ENCODE measurements around the gene CALN1.

Gene CALN1

GRCh38 chr7:72025381-72025960 lies 386.7 kb downstream of the CALN1 start:
- no peaks in the 10 kb centered on the region for H3K9me2 ChIP-seq (replicated peaks; ENCODE audit: insufficient read depth, low read length)
- H3K9ac ChIP-seq (ENCODE audit: low read length) = no peak overlapping the region
- no peak overlapping the region for H3K4me2 ChIP-seq (ENCODE audit: low read depth, low read length)
- TF ChIP-seq EZH2phosphoT487 (IDR thresholded peaks at IDR 0.05; ENCODE audit: low read length) = no peak
- TF ChIP-seq EZH2 (optimal IDR thresholded peaks at IDR 0.05; ENCODE audit: low read depth, low read length) = no peak
- TF ChIP-seq, protein P1, sequence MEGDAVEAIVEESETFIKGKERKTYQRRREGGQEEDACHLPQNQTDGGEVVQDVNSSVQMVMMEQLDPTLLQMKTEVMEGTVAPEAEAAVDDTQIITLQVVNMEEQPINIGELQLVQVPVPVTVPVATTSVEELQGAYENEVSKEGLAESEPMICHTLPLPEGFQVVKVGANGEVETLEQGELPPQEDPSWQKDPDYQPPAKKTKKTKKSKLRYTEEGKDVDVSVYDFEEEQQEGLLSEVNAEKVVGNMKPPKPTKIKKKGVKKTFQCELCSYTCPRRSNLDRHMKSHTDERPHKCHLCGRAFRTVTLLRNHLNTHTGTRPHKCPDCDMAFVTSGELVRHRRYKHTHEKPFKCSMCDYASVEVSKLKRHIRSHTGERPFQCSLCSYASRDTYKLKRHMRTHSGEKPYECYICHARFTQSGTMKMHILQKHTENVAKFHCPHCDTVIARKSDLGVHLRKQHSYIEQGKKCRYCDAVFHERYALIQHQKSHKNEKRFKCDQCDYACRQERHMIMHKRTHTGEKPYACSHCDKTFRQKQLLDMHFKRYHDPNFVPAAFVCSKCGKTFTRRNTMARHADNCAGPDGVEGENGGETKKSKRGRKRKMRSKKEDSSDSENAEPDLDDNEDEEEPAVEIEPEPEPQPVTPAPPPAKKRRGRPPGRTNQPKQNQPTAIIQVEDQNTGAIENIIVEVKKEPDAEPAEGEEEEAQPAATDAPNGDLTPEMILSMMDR (IDR thresholded peaks at IDR 0.05; ENCODE audit: low read length) = no peak
- no peak overlapping the region for H2AFZ ChIP-seq (ENCODE audit: low read length)
- H3K27ac ChIP-seq (ENCODE audit: low read length) = no peak overlapping the region
- no peak for DNase-seq
- no peak overlapping the region for H3K4me3 ChIP-seq (ENCODE audit: low read length)
- H3K4me1 ChIP-seq (ENCODE audit: low read length) = no peaks in the 10 kb centered on the region
- H3F3A ChIP-seq (ENCODE audit: insufficient read depth, low read length) = no peaks in the 10 kb centered on the region
- H4K20me1 ChIP-seq (ENCODE audit: insufficient read depth, low read length) = no peaks in the 10 kb centered on the region
- no peaks in the 10 kb centered on the region for H3K9me3 ChIP-seq (replicated peaks; ENCODE audit: insufficient read depth, low read length)
- H3K79me2 ChIP-seq (ENCODE audit: low read length) = no peaks in the 10 kb centered on the region
- no peaks in the 10 kb centered on the region for H3K36me3 ChIP-seq (replicated peaks; ENCODE audit: insufficient read depth, low read length)
- no peaks in the 10 kb centered on the region for H3K27me3 ChIP-seq (replicated peaks; ENCODE audit: insufficient read depth, low read length)

GRCh38 chr7:72023926-72024325 lies 388.2 kb downstream of the CALN1 start:
- H2AFZ ChIP-seq (ENCODE audit: low read length) = no peak overlapping the region

DNA sequence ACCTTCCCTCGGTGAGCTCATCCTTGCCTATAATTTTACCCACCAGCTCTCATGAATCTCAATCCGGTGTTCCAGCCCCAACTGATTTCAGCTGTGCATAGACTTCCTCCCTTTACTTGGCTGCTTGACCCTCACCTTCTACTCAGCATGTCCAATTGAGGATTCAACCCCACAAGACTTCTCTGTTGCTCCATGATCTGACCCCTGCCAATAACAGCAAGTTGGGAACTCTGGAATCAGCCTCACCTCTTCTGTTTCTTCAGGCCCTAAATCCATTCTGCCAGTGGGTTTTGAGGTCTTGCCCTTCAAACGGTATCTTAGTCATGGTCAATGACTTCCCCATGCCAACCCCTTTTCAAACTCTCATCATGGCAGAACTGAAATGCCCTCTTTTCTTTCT lies 390.4 kb downstream of the CALN1 start:
- H3K27ac ChIP-seq (ENCODE audit: low read length) = no peak overlapping the region
- H3K79me2 ChIP-seq (ENCODE audit: low read length) = no peaks in the 10 kb centered on the region
- TF ChIP-seq EZH2 (optimal IDR thresholded peaks at IDR 0.05; ENCODE audit: low read depth, low read length) (no peak), EZH2phosphoT487 (IDR thresholded peaks at IDR 0.05; ENCODE audit: low read length) (no peak)
- TF ChIP-seq, protein P1 (IDR thresholded peaks at IDR 0.05; ENCODE audit: low read length) = no peak
- no peaks in the 10 kb centered on the region for H3K27me3 ChIP-seq (replicated peaks; ENCODE audit: insufficient read depth, low read length)
- no peak overlapping the region for H3K4me2 ChIP-seq (ENCODE audit: low read depth, low read length)
- no peaks in the 10 kb centered on the region for H4K20me1 ChIP-seq (ENCODE audit: insufficient read depth, low read length)
- no peaks in the 10 kb centered on the region for H3K9me3 ChIP-seq (replicated peaks; ENCODE audit: insufficient read depth, low read length)
- no peaks in the 10 kb centered on the region for H3K9me2 ChIP-seq (replicated peaks; ENCODE audit: insufficient read depth, low read length)
- no peak for DNase-seq
- no peak overlapping the region for H2AFZ ChIP-seq (ENCODE audit: low read length)
- no peaks in the 10 kb centered on the region for H3K36me3 ChIP-seq (replicated peaks; ENCODE audit: insufficient read depth, low read length)
- no peak overlapping the region for H3K9ac ChIP-seq (ENCODE audit: low read length)
- H3F3A ChIP-seq (ENCODE audit: insufficient read depth, low read length) = no peaks in the 10 kb centered on the region
- no peaks in the 10 kb centered on the region for H3K4me1 ChIP-seq (ENCODE audit: low read length)
- H3K4me3 ChIP-seq (ENCODE audit: low read length) = no peak overlapping the region

More at GRCh38 chr7:72023926-72024325, 388.2 kb downstream of the CALN1 start:
- no peaks in the 10 kb centered on the region for H3K4me1 ChIP-seq (ENCODE audit: low read length)
- no peak for DNase-seq
- H3K4me2 ChIP-seq (ENCODE audit: low read depth, low read length) = no peak overlapping the region
- no peak overlapping the region for H3K9ac ChIP-seq (ENCODE audit: low read length)
- no peaks in the 10 kb centered on the region for H3K36me3 ChIP-seq (replicated peaks; ENCODE audit: insufficient read depth, low read length)
- no peaks in the 10 kb centered on the region for H3K79me2 ChIP-seq (ENCODE audit: low read length)
- no peaks in the 10 kb centered on the region for H3F3A ChIP-seq (ENCODE audit: insufficient read depth, low read length)
- H4K20me1 ChIP-seq (ENCODE audit: insufficient read depth, low read length) = no peaks in the 10 kb centered on the region
- TF ChIP-seq EZH2 (optimal IDR thresholded peaks at IDR 0.05; ENCODE audit: low read depth, low read length) = no peak
- no peaks in the 10 kb centered on the region for H3K9me3 ChIP-seq (replicated peaks; ENCODE audit: insufficient read depth, low read length)
- no peaks in the 10 kb centered on the region for H3K9me2 ChIP-seq (replicated peaks; ENCODE audit: insufficient read depth, low read length)
- H3K27ac ChIP-seq (ENCODE audit: low read length) = no peak overlapping the region
- H3K4me3 ChIP-seq (ENCODE audit: low read length) = no peak overlapping the region
- no peaks in the 10 kb centered on the region for H3K27me3 ChIP-seq (replicated peaks; ENCODE audit: insufficient read depth, low read length)

GRCh38 chr7:72020311-72020710 lies 391.8 kb downstream of the CALN1 start:
- Histone ChIP-seq H3F3A (ENCODE audit: insufficient read depth, low read length) (no peaks in the 10 kb centered on the region), H3K4me3 (ENCODE audit: low read length) (no peak overlapping the region), H3K79me2 (ENCODE audit: low read length) (no peaks in the 10 kb centered on the region), H3K4me1 (ENCODE audit: low read length) (no peaks in the 10 kb centered on the region), H2AFZ (ENCODE audit: low read length) (no peak overlapping the region), H4K20me1 (ENCODE audit: insufficient read depth, low read length) (no peaks in the 10 kb centered on the region), H3K27ac (ENCODE audit: low read length) (no peak overlapping the region), H3K27me3 (replicated peaks; ENCODE audit: insufficient read depth, low read length) (no peaks in the 10 kb centered on the region), H3K9ac (ENCODE audit: low read length) (no peak overlapping the region), H3K9me2 (replicated peaks; ENCODE audit: insufficient read depth, low read length) (no peaks in the 10 kb centered on the region), H3K36me3 (replicated peaks; ENCODE audit: insufficient read depth, low read length) (no peaks in the 10 kb centered on the region), H3K9me3 (replicated peaks; ENCODE audit: insufficient read depth, low read length) (no peaks in the 10 kb centered on the region), H3K4me2 (ENCODE audit: low read depth, low read length) (no peak overlapping the region)
- TF ChIP-seq EZH2 (optimal IDR thresholded peaks at IDR 0.05; ENCODE audit: low read depth, low read length) (no peak), EZH2phosphoT487 (IDR thresholded peaks at IDR 0.05; ENCODE audit: low read length) (no peak)
- TF ChIP-seq, protein P1 (IDR thresholded peaks at IDR 0.05; ENCODE audit: low read length) = no peak
- no peak for DNase-seq
